SK-N-SH treated with all-trans-retinoic acid at 6 μM for 48 hours (cell line): ENCODE data around the gene NPAS3.

Experiments
- ATAC-seq: fragments of 200-7000 bp; cut with Tn5 transposase; 3 replicates; pipeline ENCODE4 v1.9.1; 2020; ENCODE audit warnings: mild to moderate bottlenecking, moderate library complexity
- ARNTL ChIP-seq: fragments of 450-650 bp; formaldehyde crosslinking; IDR thresholded peaks from 2 replicates; pipeline ENCODE4 v1.5.0; 2020; ENCODE audit warnings: low read depth, mild to moderate bottlenecking, moderate library complexity, borderline replicate concordance
- BACH2 ChIP-seq: fragments of 250-450 bp; sonication (Bioruptor Pico); IDR thresholded peaks from 2 replicates; pipeline ENCODE4 v1.9.0; 2021; ENCODE audit warnings: mild to moderate bottlenecking, borderline replicate concordance
- CREB5 ChIP-seq: fragments of 250-450 bp; sonication (Bioruptor Pico); IDR thresholded peaks from 2 replicates; pipeline ENCODE4 v1.5.1; 2020; ENCODE audit warnings: low read depth, mild to moderate bottlenecking, moderate library complexity
- CSDC2 ChIP-seq: fragments of 250-450 bp; sonication (Bioruptor Pico); IDR thresholded peaks from 2 replicates; pipeline ENCODE4 v1.5.0; 2020; ENCODE audit warnings: mild to moderate bottlenecking, moderate library complexity
- CSRNP3 ChIP-seq: fragments of 250-450 bp; sonication (Bioruptor Pico); IDR thresholded peaks from 2 replicates; pipeline ENCODE4 v1.5.1; 2021; ENCODE audit warnings: mild to moderate bottlenecking, moderate library complexity
- ESRRG ChIP-seq: fragments of 250-450 bp; sonication (Bioruptor Pico); IDR thresholded peaks from 2 replicates; pipeline ENCODE4 v1.6.1; 2021; ENCODE audit warnings: mild to moderate bottlenecking
- GLIS3 ChIP-seq: fragments of 250-450 bp; sonication (Bioruptor Pico); IDR thresholded peaks from 2 replicates; pipeline ENCODE4 v1.5.0; 2020; ENCODE audit warnings: mild to moderate bottlenecking, moderate library complexity
- ISL1 ChIP-seq: fragments of 250-450 bp; sonication (Bioruptor Pico); IDR thresholded peaks from 2 replicates; pipeline ENCODE4 v2.1.2; 2022; ENCODE audit warnings: mild to moderate bottlenecking, moderate library complexity
- OSR1 ChIP-seq: fragments of 250-450 bp; sonication (Bioruptor Pico); IDR thresholded peaks from 2 replicates; pipeline ENCODE4 v1.8.0; 2022; ENCODE audit warnings: moderate library complexity, mild to moderate bottlenecking, inconsistent platforms
- PATZ1 ChIP-seq: fragments of 250-450 bp; sonication (Bioruptor Pico); IDR thresholded peaks from 2 replicates; pipeline ENCODE4 v1.8.0; 2020; ENCODE audit warnings: mild to moderate bottlenecking, moderate library complexity, borderline replicate concordance
- PPARA ChIP-seq: fragments of 250-450 bp; sonication (Bioruptor Pico); IDR thresholded peaks from 2 replicates; pipeline ENCODE4 v1.5.0; 2020; ENCODE audit warnings: mild to moderate bottlenecking, borderline replicate concordance
- RARB ChIP-seq: fragments of 250-450 bp; sonication (Bioruptor Pico); IDR thresholded peaks from 2 replicates; pipeline ENCODE4 v1.8.0; 2021; ENCODE audit warnings: mild to moderate bottlenecking, moderate library complexity
- SNAI2 ChIP-seq: fragments of 250-450 bp; sonication (Bioruptor Pico); IDR thresholded peaks from 2 replicates; pipeline ENCODE4 v1.5.0; 2020; ENCODE audit warnings: mild to moderate bottlenecking, moderate library complexity
- TCF4 ChIP-seq: fragments of 250-450 bp; sonication (Bioruptor Pico); IDR thresholded peaks from 2 replicates; pipeline ENCODE4 v1.8.0; 2021; ENCODE audit warnings: mild to moderate bottlenecking, moderate library complexity, borderline replicate concordance
- TOX ChIP-seq: fragments of 250-450 bp; sonication (Bioruptor Pico); IDR thresholded peaks from 2 replicates; pipeline ENCODE4 v1.8.0; 2021; ENCODE audit warnings: mild to moderate bottlenecking, moderate library complexity, borderline replicate concordance
- ZC3H10 ChIP-seq: fragments of 250-450 bp; sonication (Bioruptor Pico); IDR thresholded peaks from 2 replicates; pipeline ENCODE4 v1.5.1; 2021; ENCODE audit warnings: mild to moderate bottlenecking, moderate library complexity
- ZFP3 ChIP-seq: fragments of 250-450 bp; sonication (Bioruptor Pico); IDR thresholded peaks from 2 replicates; pipeline ENCODE4 v1.5.0; 2020; ENCODE audit warnings: mild to moderate bottlenecking, moderate library complexity
- ZFP30 ChIP-seq: fragments of 450-650 bp; formaldehyde crosslinking; IDR thresholded peaks from 2 replicates; pipeline ENCODE4 v1.5.0; 2022; ENCODE audit warnings: mild to moderate bottlenecking, moderate library complexity
- ZNF8 ChIP-seq: fragments of 450-650 bp; formaldehyde crosslinking; IDR thresholded peaks from 2 replicates; pipeline ENCODE4 v1.5.0; 2020; ENCODE audit warnings: mild to moderate bottlenecking, moderate library complexity

Gene NPAS3

GRCh38 chr14:33728010-33728498 is 789.4 kb downstream of the NPAS3 start:
- TF ChIP-seq ZNF8 (CRISPR knock-in tag) (no peak), BACH2 (CRISPR knock-in tag) (no peak), ZFP30 (CRISPR knock-in tag) (no peak), ARNTL (CRISPR knock-in tag) (no peak), CSRNP3 (no peak)
- no peak for ATAC-seq

- no peak for ATAC-seq
- TF ChIP-seq BACH2 (CRISPR knock-in tag) = no peak
- TF ChIP-seq GLIS3 = no peak
- TF ChIP-seq, all 23 proteins: peak for 0
Observed at GRCh38 chr14:33730156-33730555, 791.5 kb downstream of the NPAS3 start.

- no peak for TF ChIP-seq ZFP30 (CRISPR knock-in tag)
- TF ChIP-seq SNAI2 (CRISPR knock-in tag) = no peak
- no peak for TF ChIP-seq BACH2 (CRISPR knock-in tag)
- no peak for TF ChIP-seq ARNTL (CRISPR knock-in tag)
- TF ChIP-seq RARB (CRISPR knock-in tag) = no peak
- no peak for TF ChIP-seq OSR1 (CRISPR knock-in tag)
- no peak for TF ChIP-seq CSRNP3
- TF ChIP-seq ISL1 (CRISPR knock-in tag) = no peak
- no peak for TF ChIP-seq TOX (CRISPR knock-in tag)
- TF ChIP-seq TCF4 = no peak
- TF ChIP-seq ZNF8 (CRISPR knock-in tag) = no peak
- TF ChIP-seq ZFP3 (CRISPR knock-in tag) = no peak
- ATAC-seq = no peak
Observed at GRCh38 chr14:33732175-33732574, 793.5 kb downstream of the NPAS3 start.

GRCh38 chr14:33733310-33733709 is 794.6 kb downstream of the NPAS3 start:
- TF ChIP-seq CSDC2 (CRISPR knock-in tag) (no peak), ISL1 (CRISPR knock-in tag) (peak; percentile 39; the same call in 1 of the 2 replicates), TCF4 (peak; percentile 76)
- no peak for ATAC-seq

- 0 out of 2 replicates have a peak, but pooled peaks have one; percentile 4 for TF ChIP-seq TCF4
- TF ChIP-seq CSDC2 (CRISPR knock-in tag) = no peak
- no peak for TF ChIP-seq ARNTL (CRISPR knock-in tag)
- TF ChIP-seq, all 23 proteins: peak for 1
- no peak for ATAC-seq
Observed at GRCh38 chr14:33733721-33734120, 795.0 kb downstream of the NPAS3 start.

- no peak for TF ChIP-seq GLIS3
- no peak for TF ChIP-seq ZNF8 (CRISPR knock-in tag)
- TF ChIP-seq SNAI2 (CRISPR knock-in tag) = no peak
- no peak for TF ChIP-seq CREB5 (CRISPR knock-in tag)
- no peak for TF ChIP-seq ISL1 (CRISPR knock-in tag)
- no peak for TF ChIP-seq PATZ1
- TF ChIP-seq ZFP30 (CRISPR knock-in tag) = no peak
- TF ChIP-seq ESRRG (CRISPR knock-in tag) = no peak
- TF ChIP-seq PPARA = no peak
- no peak for TF ChIP-seq ZC3H10 (CRISPR knock-in tag)
- no peak for ATAC-seq
Observed at GRCh38 chr14:33734387-33734786, 795.7 kb downstream of the NPAS3 start.
